HUDEP-2 (cell line): ENCODE data around the gene SHMT2.
"Not testable (repeated sequence)": the region's sequence is repeated elsewhere in the genome, so short reads cannot be mapped to it uniquely, and the experiment has no call there.

ENCODE experiments used
- DNase-seq, 76 experiments: peaks; one replicate each; lab custom pipeline; 2025; ENCODE audit not compliant: unreplicated experiment in 76 of 76; lab: John Stamatoyannopoulos, UW

The SHMT2 gene

DNA sequence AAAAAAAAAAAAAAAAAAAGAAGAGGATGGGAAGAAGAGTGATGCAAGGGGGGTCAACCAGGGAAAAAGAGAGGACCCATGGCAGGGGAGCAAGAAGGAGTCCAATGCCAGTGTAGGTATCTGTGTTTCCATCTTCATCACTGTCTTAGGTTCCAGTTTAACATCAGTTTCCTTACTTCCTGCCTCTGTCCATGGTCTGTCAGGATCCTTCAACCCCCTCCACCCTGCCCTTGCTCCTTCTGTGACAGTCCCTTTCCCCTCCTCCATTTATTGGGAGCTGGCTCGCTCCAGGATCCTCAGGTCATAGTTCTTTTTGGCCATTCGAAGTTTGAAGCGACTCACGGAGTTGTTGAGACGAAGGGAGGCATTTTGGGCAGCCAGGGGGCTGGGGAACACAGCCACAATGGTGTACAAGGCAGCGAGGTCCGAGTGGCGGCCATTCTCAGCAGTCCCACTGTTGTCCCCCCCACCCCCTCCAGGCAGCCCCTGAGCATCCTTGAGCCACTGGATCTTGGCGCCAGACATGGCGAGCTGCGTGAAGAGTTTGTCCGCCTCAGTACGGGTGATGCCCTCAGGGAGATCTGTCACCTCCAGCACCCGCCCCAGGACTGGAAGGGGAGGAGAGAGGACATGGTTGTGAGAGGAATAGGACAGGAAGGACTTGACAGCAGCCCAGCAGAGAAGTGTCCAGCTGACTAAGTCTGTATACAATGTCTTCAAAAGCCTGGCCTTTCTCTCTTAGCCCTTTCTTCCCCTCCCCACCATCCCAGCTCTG is 25.2 kb downstream of the SHMT2 start:
- no peak for DNase-seq

DNA sequence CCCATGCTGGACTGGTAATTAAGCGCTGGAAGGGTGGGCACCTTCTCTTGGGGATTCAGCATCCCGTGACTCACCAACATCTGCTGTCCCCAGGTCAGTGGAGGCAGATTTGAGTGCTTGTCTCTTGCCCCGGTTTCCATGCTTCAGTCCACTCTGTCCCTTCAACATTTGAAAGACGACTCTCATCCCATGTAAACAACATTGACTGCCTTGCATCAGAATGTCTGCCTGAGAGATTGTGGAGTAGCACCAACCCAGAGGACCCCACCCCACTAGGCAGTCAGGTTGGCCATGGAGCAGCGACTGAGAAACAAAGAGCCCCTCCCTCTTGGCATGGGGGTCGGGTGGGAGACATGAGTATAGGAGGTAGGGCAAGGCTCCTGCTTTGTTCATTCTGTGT is 26.4 kb downstream of the SHMT2 start:
- DNase-seq = no peak

- peak in 67 of 76 experiments; percentile 8 to 79 (median 58) for DNase-seq
Observed at GRCh38 chr12:57258977-57259970, 29.8 kb downstream of the SHMT2 start.

DNA sequence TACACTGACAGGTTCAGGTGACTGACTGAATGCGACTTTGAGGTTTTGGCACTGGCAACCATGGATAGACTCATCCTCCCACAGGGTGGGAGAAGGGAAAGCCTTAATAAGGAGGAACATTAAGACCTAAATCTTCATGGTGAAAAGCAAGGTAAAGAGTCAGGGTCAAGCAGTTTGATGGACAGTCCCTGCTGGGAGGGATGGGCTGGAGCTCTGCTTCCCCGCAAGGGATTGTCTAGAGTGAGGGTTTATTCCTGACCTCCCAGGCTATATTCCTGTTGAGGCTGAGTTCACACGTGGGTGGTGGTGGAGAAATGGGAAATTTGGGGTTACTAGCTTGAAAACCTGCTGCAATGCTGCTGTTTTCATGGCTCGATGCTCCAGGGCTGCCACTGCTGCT is 30.9 kb downstream of the SHMT2 start:
- DNase-seq = no peak

DNA sequence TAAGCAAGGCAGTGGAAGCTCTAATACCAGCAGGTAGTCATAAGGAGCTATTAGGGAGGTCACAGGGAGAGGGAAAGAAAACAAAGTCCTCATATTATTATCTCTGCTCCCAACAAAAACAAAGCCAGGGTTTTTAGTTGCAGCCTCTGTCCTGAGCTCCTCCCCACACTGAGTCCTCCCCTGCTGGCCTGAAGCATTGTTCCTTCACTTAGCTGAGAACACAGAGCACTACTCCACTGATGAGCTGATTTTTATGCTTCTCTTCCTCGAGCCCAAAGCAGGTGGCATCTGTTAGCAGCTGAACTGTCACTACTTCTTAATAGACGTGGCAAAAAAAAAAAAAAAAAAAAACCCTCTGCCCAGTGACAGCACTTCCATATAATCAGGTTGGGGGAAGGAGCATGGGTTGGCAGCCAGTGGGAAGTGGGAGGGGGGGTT is 31.9 kb downstream of the SHMT2 start:
- DNase-seq = no peak

- DNase-seq = no peak
Observed at GRCh38 chr12:57262126-57262822, 32.8 kb downstream of the SHMT2 start.

- no peak for DNase-seq
Observed at GRCh38 chr12:57263096-57263495, 33.6 kb downstream of the SHMT2 start.

DNA sequence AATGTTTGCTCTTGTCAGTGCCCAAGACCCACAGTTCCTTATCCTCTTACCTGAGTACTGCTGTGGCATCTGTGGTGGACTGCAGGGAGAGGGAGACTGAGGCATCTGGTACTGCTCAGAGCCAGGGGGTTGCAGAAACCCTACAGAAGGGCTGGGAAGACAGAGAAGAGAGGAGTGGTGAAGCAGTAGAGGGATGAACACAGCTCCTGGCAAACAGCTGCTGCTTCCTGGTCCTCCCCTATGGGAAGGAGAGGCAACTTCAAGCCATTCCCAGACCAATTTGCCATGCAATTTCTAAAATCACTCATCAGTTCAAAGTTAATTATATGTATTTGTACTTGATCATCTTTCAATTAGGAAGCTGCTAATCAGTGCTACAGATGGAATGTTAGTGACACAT is 37.2 kb downstream of the SHMT2 start:
- no peak for DNase-seq

- DNase-seq = no peak
Observed at GRCh38 chr12:57268264-57268663, 38.8 kb downstream of the SHMT2 start.

DNA sequence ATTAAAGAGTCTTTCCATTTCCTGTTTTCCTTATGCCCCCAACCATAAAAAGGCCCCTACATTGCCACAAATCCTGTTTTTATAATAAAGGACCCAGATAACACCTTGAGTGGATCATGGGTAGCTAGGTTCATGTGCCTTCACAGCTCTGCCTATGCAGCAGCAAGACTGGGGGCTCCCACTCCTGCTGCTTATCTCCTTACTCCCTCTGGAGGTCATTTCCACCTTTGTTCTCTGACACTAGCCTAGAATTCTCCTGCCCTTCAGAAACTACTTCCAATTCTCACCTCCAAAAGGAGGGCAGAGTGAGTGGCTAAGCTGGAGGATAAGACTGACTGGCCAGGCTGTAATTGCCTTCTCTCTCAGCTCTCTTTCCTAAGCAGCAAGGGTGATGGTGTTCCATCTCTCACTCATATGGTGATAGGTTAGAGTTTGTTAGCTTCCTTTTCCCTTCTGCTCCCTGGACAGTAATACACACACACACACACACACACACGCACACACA is 41.5 kb downstream of the SHMT2 start:
- peak in 2 of 76 experiments; percentile 4 to 8 for DNase-seq

DNA sequence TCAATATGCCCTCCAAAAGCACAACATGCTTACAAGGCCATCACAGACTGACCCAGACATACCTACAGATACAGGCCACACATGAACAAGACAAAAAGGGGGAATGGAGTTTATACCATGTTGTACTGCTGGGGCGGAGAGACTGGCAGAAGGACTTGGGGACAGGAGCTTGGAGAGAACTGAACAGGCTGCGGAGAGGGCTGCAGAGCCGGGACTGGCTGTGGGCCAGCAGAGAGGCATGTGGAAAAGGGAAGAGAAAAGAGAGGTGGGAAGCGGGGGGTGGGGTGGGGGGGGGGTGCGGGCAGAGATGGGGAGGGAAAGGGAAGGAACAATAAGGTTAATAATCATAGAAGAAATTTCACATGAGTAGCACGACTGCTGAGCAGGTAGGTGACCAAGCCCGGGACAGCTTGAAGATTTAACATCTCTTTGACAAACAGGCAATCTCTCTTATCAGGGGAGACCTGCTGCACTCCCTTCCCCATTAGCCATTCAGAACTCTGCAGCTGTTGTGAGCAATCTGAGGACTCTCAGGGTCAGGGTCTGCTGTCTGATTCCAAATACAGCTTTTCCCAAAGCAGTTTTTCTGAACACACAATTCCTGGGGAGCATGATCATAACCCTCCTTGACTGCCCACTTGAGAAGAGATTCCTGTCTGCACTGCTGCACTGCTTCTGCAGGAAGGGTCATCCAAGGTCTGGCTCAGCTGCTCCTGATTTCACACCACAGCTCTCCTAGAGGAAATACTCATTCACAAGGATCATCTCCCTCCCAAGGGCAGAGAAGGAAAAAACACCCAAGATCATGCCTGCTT is 43.0 kb downstream of the SHMT2 start:
- no peak for DNase-seq

- no peak for DNase-seq
Observed at GRCh38 chr12:57273516-57273915, 44.0 kb downstream of the SHMT2 start.

- not testable (repeated sequence) for DNase-seq
Observed at GRCh38 chr12:57276233-57276632, 46.7 kb downstream of the SHMT2 start.

DNA sequence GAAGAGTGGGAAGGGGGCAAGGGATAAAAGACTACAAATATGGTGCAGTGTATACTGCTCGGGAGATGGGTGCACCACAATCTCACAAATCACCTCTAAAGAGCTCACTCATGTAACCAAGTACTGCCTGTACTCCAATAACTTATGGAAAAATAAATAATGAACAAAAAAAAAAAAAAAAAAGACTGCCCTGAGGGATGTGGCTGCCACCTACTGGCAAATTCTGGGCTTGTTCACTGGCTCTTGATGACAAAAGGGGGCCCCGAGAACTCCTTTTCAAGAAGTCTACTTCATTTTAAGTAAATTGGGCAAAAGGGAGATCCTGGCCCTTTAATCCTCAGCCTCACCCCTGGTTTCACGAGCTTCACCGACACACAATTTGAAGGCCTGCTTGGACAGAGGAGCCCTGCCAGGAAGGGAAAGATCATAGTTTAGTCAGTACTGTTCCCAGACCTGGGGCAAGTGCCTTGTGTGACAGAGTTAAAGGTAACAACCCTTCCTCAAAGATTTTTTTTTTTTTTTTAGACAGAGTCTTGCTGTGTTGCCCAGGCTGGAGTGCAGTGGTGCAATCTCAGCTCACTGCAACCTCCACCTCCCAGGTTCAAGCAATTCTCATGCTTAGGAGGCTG is 47.5 kb downstream of the SHMT2 start:
- peak in 16 of 76 experiments; percentile 2 to 33 (median 7) for DNase-seq

- no peak for DNase-seq
Observed at GRCh38 chr12:57278465-57279381, 49.2 kb downstream of the SHMT2 start.

DNA sequence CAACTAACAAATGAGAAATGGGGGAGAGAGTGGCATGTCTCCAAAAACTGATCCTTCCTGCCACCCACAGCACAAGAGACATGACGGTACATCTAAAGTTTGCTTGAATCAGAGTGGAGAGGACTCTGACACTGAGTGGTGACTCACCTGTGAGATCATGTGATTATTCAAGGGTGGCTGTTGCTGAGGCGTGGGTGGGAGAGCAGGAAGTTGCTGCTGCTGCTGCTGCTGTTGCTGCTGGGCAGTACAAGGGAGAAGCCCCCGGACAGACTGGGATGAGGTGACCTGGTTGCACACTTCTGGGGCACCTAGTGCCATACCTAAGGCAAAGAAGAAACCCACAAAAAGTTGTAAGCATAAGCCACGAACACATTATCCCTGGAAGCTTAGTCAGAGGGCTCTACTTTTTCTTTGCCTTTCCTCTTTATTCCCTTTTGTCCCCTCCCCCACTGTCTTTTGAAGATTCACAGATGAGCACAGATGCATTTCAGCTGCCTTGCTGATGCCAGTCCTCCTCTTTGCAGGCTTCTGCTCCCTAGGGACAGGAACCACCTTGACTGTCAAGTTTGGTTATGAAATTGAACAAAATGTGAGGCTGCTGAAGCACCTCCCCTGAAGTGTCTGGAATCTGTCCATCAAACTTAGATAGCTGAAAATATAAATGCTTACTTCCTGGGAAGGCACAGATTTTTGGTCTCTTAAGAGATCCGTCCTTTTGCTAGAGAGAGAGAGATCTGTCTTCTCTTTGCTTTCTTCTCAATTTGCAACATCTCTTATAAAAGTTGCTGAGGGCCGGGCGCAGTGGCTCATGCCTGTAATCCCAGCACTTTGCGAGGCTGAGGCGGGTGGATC is 50.9 kb downstream of the SHMT2 start:
- peak in 52 of 76 experiments; percentile 3 to 83 (median 32) for DNase-seq

- DNase-seq = not testable (repeated sequence)
Observed at GRCh38 chr12:57282073-57282472, 52.6 kb downstream of the SHMT2 start.
